Measurements from ENCODE around the gene DCP1B. TPM values are rescaled to one million over a fixed set of nuclear protein-coding genes. Genes with fewer than 3 reads are reported as not detected.

The DCP1B gene
- total RNA-seq, 1 donor = 13.0 TPM

- Histone ChIP-seq H3K4me1 (ENCODE audit: insufficient read depth, low read length) (peaks cover 28% of the 10 kb centered on the region), H3K27me3 (ENCODE audit: insufficient read depth, low read length) (peaks cover 23% of the 10 kb centered on the region), H2AFZ (ENCODE audit: low read length) (no peak overlapping the region), H3K4me2 (ENCODE audit: insufficient read depth, low read length) (peak overlapping the region; percentile 22), H4K20me1 (ENCODE audit: insufficient read depth, low read length) (peaks cover 2% of the 10 kb centered on the region), H3K4me3 (ENCODE audit: insufficient read depth, low read length) (no peak overlapping the region), H3K36me3 (ENCODE audit: insufficient read depth, low read length) (peaks cover 3% of the 10 kb centered on the region), H3K79me2 (ENCODE audit: insufficient read depth, low read length) (no peaks in the 10 kb centered on the region), H3K27ac (ENCODE audit: low read depth, low read length) (no peak overlapping the region), H3K9me3 (ENCODE audit: low read depth, low read length) (no peaks in the 10 kb centered on the region)
- DNase-seq (ENCODE audit: insufficient read length, low spot score, missing footprints) = peak; percentile 92
- TF ChIP-seq CTCF (IDR thresholded peaks at IDR 0.05; ENCODE audit: extremely low read depth, low read depth, low read length) = no peak
Measured at GRCh38 chr12:1933342-1934051, 70.8 kb downstream of the DCP1B start.

- Histone ChIP-seq H3K36me3 (ENCODE audit: insufficient read depth, low read length) (no peaks in the 10 kb centered on the region), H3K4me2 (ENCODE audit: insufficient read depth, low read length) (peak overlapping the region; percentile 22), H3K4me3 (ENCODE audit: insufficient read depth, low read length) (peak overlapping the region; percentile 4), H2AFZ (ENCODE audit: low read length) (no peak overlapping the region), H3K4me1 (ENCODE audit: insufficient read depth, low read length) (peaks cover 28% of the 10 kb centered on the region), H3K27me3 (ENCODE audit: insufficient read depth, low read length) (peaks cover 34% of the 10 kb centered on the region), H3K79me2 (ENCODE audit: insufficient read depth, low read length) (no peaks in the 10 kb centered on the region), H4K20me1 (ENCODE audit: insufficient read depth, low read length) (peaks cover 2% of the 10 kb centered on the region), H3K27ac (ENCODE audit: low read depth, low read length) (no peak overlapping the region), H3K9me3 (ENCODE audit: low read depth, low read length) (no peaks in the 10 kb centered on the region)
- peak; percentile 86 for DNase-seq (ENCODE audit: insufficient read length, low spot score, missing footprints)
- TF ChIP-seq CTCF (IDR thresholded peaks at IDR 0.05; ENCODE audit: extremely low read depth, low read depth, low read length) = no peak
Measured at GRCh38 chr12:1932264-1932777, 71.9 kb downstream of the DCP1B start.

GRCh38 chr12:1931642-1932041 lies 72.6 kb downstream of the DCP1B start:
- no peaks in the 10 kb centered on the region for H3K79me2 ChIP-seq (ENCODE audit: insufficient read depth, low read length)
- no peak overlapping the region for H3K4me2 ChIP-seq (ENCODE audit: insufficient read depth, low read length)
- no peaks in the 10 kb centered on the region for H3K36me3 ChIP-seq (ENCODE audit: insufficient read depth, low read length)
- H3K4me3 ChIP-seq (ENCODE audit: insufficient read depth, low read length) = no peak overlapping the region
- no peak overlapping the region for H2AFZ ChIP-seq (ENCODE audit: low read length)
- no peak for TF ChIP-seq CTCF (IDR thresholded peaks at IDR 0.05; ENCODE audit: extremely low read depth, low read depth, low read length)
- H3K9me3 ChIP-seq (ENCODE audit: low read depth, low read length) = no peaks in the 10 kb centered on the region
- peaks cover 23% of the 10 kb centered on the region for H3K4me1 ChIP-seq (ENCODE audit: insufficient read depth, low read length)
- peaks cover 41% of the 10 kb centered on the region for H3K27me3 ChIP-seq (ENCODE audit: insufficient read depth, low read length)
- H4K20me1 ChIP-seq (ENCODE audit: insufficient read depth, low read length) = no peaks in the 10 kb centered on the region
- peak; percentile 53 for DNase-seq (ENCODE audit: insufficient read length, low spot score, missing footprints)
- no peak overlapping the region for H3K27ac ChIP-seq (ENCODE audit: low read depth, low read length)

- Histone ChIP-seq H3K79me2 (ENCODE audit: insufficient read depth, low read length) (no peaks in the 10 kb centered on the region), H2AFZ (ENCODE audit: low read length) (no peak overlapping the region), H3K4me2 (ENCODE audit: insufficient read depth, low read length) (no peak overlapping the region), H3K4me1 (ENCODE audit: insufficient read depth, low read length) (peaks cover 17% of the 10 kb centered on the region), H3K9me3 (ENCODE audit: low read depth, low read length) (no peaks in the 10 kb centered on the region), H3K27ac (ENCODE audit: low read depth, low read length) (no peak overlapping the region), H3K36me3 (ENCODE audit: insufficient read depth, low read length) (no peaks in the 10 kb centered on the region), H3K4me3 (ENCODE audit: insufficient read depth, low read length) (no peak overlapping the region), H4K20me1 (ENCODE audit: insufficient read depth, low read length) (no peaks in the 10 kb centered on the region), H3K27me3 (ENCODE audit: insufficient read depth, low read length) (peaks cover 47% of the 10 kb centered on the region)
- peak; percentile 49 for DNase-seq (ENCODE audit: insufficient read length, low spot score, missing footprints)
- no peak for TF ChIP-seq CTCF (IDR thresholded peaks at IDR 0.05; ENCODE audit: extremely low read depth, low read depth, low read length)
Measured at GRCh38 chr12:1930803-1931597, 73.3 kb downstream of the DCP1B start.

Data from osteoblast (primary cell).